Stimulated activated CD4-positive, alpha-beta T cell treated with anti-CD3 and anti-CD28 coated beads, TNF-alpha, amount 100 ng/mL, for 1 hour (primary cell): ENCODE measurements around the gene AFTPH.

Experiments used
- DNase-seq, 3 donors: peaks; one replicate each; pipeline ENCODE4 v3.0.0-alpha.2; 2020; ENCODE audit warnings: low read depth in 3 of 3, low spot score in 1 of 3

AFTPH gene, protein sequence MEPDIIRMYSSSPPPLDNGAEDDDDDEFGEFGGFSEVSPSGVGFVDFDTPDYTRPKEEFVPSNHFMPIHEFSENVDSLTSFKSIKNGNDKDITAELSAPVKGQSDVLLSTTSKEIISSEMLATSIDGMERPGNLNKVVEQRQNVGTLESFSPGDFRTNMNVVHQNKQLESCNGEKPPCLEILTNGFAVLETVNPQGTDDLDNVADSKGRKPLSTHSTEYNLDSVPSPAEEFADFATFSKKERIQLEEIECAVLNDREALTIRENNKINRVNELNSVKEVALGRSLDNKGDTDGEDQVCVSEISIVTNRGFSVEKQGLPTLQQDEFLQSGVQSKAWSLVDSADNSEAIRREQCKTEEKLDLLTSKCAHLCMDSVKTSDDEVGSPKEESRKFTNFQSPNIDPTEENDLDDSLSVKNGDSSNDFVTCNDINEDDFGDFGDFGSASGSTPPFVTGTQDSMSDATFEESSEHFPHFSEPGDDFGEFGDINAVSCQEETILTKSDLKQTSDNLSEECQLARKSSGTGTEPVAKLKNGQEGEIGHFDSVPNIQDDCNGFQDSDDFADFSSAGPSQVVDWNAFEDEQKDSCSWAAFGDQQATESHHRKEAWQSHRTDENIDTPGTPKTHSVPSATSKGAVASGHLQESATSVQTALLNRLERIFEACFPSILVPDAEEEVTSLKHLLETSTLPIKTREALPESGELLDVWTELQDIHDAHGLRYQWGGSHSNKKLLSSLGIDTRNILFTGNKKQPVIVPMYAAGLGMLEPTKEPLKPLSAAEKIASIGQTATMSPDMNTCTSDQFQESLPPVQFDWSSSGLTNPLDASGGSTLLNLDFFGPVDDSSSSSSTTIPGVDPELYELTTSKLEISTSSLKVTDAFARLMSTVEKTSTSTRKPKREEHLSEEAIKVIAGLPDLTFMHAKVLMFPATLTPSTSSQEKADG

DNA sequence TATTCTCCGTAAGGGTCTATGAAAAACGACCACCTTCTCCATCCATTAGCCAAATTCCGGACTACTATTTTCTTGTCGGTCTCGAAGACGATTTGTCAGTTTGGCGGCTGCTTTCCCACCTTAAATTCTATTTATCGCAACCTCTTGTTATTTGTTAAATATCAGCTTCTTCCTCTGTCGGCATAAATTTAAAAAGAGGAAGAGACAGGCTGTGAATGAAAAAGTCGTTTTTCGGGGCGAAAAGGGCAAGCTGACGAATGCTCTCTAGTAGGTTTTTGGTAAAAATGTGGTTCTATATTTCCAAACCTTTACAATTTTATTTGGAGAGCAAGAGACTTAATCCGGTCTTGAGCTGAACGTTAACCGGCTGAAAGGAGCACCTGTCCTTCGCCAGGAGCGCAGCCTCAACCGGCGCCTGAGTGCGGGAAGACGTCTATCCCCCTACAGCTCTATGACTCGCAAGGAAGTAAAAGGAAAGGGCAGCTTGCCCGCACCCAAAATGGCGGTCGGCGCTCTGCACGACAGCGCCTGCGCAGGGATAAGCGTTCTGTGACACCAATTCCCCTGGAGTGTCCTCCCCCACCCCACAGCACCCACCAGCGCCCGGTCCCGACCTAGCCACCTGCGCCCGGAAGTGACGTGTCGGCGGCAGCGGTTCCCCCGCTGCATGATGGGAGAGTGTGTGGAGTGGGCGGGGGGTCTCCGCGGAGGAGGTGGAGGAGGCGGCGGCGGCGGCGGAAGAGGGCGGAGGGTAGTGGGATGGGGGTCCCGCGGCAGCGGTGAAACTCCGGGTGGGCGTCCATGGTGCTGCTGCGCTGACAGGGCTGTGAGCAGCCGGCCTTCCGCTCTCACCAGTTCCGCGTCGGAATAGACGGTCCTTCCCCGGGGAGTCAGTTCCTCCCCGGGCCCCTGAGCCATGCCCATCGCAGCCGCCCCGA is at the start of gene AFTPH:
AFTPH (plus strand) TSS at position 663 of the 938 bp plus-strand sequence. CDS start 27,147 bp downstream, outside the sequence.
- DNase-seq: peak; percentile 96 to 99 (median 99)

DNA sequence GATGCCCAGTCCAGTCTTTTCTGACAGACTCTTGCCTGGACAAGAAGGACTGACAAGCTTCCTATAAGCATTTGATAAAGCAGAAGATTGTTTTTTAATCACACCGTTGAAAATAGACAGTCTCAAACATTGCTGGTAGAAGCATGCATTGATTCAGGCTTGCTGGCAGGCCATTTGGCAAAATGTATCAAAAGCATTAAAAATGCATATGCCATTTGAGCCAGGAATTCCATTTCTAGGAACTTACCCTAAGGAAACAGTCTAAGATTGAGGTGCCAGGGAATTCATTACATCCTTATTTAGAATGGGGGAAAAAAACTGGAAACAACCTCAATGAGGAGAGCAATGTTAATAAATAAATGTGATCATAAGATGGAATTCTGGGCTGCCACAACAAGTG is 49.5 kb upstream of the AFTPH start:
- DNase-seq: no peak

DNA sequence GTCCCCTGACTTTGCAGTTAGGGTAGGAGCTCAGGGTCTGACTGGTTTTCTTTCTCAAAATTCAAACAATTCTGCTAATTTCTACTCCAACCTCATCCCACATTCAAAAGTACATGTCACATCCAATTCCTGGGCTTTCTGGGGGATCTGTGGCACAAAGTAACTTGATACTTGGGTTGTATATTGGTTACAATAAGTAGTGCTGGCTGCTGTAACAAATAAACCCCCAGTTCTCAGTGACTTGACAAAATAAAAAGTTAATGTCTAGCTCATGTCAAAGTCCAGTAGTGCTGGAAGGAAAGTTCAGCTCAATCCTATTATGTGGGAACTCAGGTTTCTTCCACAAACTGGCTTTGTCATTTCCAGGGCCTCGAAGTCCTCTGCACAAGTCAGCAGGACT is 47.1 kb upstream of the AFTPH start:
- no peak for DNase-seq

DNA sequence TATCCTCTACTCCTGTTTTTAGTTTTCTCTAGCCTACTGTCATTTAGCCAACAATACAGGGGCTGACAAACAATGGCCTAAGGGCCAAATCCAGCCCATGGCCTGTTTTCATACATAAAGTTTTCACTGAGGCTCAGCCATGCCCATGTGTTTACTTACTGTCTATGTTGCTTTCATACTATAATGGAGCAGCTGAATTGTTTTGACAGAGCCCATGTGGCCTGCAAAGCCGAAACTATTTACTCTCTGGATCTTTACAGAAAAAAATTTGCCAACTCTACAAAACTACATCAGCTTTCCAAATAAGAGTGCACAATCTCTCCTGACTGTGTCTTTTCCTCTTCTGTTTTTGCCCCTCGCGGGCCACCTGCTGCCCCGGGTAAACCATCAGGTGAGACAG is 46.1 kb upstream of the AFTPH start:
- DNase-seq: no peak

DNA sequence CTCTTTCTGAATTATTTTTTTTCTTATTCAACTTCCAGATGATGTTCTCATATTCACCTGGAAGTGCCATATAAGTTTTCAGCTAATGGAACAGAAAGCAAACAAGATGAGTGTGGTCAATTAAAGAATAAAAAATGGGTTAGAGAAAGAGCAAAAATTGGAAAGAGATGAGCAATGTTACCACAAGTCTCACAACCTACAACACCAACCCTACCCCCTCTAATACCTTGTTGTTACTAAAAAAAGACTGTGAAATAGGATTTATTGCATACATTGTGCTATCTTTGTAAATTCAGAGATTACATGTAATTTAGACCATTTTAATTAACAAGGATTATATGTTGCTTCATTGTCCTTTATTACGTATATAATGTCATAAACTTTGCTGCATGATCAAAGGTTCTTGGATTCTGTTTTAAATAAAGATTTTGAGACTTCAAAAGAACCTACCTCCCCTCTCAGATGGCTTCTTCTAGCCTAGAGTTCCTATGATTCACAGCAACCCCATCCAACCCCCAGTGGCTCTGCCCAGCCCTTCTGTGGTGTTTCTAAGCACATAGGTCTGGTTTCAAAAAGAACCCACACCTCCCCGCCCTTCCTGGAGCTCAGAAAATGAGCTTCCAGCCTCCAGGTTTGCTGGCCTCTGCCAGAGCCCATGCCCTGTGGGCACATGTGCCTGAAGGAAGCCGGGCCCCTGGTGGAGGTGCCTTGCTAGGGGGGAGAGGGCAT is 45.5 kb upstream of the AFTPH start:
- DNase-seq: no peak

DNA sequence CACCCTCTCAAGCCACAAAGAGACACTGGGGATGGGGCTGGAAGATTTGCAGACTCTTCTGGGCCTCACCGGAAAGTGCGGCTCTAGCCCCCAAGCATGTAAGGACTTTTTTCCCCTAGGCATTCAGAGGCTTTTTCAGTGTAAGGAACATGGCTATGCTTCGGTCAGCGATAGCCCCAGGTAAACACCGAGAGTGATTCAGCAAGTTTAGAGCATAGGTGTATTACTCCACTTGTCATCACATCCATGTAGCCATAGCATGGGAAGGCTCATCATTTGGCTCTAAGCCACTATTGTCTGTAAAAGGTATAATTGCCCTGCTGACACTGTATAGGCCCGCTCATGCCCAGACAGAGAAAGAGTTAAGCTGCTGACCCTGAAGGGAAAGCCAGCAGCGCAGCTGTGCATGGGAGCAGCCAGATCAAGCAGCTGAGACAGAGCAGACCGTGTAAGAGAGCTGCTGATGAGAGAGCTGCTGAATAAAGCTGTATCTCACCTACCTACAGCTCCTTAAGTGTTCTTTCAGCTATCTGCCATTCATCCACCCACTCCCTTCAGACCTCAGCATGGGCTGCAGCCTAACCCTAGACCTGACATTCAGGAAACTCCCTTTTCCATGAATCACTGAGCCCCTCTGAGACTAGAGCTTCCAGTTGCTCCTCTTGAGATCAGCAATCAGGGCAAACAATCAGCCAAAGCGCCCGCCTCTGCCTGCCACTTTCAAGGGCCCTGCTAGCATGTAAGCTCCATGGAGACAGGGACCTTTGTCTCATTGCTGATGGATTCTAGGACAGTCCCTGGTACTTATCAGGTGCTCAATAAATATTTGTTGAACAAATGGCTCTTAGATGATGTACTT is 44.6 kb upstream of the AFTPH start:
- DNase-seq: no peak

DNA sequence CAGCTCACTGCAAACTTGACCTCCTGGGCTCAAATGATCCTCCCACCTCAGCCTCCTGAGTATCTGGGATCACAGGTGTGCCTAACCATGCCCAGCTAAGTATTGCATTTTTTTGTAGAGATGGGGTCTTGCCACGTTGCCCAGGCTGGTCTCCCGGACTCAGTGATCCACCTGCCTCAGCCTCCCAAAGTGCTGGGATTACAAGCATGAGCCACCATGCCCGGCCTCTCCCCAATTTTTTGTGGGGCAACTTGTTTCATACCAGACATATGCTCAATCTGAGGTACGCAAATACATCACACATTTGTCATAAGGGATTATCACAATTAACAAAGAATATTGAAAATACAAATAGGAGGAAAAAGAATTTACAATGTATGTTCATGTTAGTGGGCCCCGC is 42.5 kb upstream of the AFTPH start:
- no peak for DNase-seq

DNA sequence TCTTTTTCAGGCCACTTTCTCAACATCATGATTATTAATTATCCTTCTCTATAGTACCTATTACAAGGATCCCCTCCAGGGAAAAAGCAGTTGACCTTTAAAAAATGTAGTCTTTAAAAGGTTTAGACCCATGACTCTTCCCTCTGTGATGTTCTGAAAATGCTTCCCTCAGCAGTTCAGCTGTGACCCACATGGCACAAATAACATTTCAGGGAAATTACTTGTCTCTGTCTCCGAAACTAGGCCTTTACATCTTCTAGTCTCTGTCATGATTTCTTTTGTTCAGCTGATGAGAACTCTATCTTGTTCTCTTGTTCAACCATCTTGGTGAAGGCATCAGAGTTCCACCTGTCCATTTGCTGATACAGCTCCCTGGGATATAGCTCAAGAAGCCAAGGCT is 41.9 kb upstream of the AFTPH start:
- DNase-seq: no peak

DNA sequence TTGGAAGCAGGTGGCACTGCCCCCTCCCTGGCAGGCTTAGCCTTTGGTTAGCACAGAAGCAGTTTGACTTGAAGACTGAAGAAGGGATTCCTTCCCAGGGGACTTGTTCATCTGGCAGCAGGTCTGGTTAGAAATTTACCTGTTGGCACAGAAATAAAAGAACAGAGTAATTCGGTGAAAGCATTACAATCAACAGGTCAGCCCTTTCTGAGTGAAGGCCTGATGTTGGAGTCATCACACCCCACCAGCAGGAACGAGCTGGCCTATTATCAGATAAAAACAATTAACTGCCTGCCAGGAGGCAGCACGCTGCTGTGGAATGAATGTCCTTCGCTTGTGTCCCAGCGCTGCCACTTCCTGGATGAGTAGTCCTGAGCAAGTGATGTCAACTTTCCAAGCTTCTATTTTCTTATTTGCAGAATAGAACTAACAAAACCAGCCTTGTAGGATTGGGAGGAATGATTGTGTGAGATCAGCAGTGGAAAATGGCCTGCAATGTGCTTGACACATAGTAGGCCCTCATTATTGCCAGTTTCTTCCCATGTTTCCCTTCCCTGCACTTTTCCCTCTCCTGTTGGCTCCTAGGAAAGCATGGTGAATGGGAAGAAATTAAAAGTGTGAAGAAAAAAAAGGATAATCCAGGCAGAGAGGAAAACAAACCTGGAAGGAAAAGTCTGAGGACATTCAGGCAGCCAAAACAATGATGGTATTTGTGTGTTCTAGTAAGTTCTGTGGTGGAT is 41.2 kb upstream of the AFTPH start:
- no peak for DNase-seq

DNA sequence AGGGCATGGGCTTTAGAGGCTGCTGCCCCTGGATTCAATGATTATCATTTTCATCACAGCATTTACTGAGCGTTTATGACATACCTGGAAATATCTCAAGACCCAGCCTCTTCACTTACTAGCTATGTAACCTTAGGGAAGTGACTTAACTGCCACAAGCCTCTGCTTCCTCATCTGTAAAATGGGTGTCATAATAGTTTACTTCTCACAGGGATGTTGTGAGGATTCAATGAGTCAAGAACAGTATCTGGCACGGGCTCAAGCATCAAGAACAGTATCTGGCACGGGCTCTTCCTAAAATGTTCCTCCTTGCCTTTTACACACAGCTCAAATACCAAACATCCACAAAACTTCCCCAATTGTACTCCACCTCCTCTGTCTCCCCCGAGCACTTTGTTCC is 38.8 kb upstream of the AFTPH start:
- DNase-seq: no peak

DNA sequence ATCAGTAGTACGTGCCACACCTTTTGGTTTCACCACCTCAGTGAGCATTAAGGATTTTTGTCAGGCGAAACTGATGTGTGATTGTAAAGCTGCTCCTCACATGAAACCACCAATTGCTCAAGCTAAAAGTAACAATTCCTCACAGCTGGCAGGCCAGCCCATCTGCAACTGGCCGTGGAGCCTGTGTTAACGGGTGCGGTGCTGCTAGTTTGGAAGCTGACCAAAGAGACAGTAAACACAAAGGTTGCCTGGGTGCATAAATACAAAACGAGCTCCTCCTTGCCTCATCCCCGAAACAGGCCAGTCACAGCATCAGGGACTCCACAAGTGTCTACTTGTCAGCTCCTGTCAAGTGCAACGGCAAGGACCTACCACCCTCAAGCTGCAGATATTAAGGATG is 38.2 kb upstream of the AFTPH start:
- DNase-seq: no peak

DNA sequence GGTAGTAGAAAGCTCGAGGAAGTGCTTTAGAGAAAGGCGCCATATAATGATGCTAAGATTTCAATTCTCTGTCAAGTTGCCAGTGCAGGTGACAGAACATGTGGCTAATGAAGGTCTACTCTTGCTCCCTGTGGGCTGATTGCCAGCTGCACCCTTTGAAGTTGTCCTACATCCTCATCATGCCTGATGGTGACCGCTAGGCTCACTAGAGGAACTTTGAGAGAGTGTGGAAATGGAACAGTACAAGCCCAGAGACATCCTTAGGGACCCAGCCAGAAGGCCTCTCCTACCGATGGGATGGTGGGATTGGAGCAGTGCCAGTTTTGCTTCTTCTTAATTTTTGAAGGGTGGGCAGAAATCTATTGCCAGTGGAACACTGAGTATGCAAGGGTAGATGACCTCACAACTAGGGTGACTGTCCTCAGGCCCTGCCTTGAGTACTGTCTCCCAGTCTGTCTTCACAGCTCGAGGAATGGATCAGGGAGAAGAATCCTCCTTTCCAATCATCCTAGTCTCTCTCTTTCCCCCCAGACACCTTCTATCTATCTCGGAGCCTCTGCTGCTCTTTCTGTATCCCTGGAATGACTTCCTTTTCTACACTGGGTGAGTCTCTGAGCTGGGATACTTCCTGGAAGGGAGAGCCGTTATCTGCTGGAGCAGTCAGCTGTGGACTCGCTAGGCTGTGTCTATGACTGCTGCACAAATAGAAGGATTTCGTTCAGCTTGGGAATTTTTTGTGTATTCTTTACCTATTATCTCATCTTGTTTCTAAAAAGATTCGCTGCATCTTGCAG is 36.7 kb upstream of the AFTPH start:
- DNase-seq: no peak

DNA sequence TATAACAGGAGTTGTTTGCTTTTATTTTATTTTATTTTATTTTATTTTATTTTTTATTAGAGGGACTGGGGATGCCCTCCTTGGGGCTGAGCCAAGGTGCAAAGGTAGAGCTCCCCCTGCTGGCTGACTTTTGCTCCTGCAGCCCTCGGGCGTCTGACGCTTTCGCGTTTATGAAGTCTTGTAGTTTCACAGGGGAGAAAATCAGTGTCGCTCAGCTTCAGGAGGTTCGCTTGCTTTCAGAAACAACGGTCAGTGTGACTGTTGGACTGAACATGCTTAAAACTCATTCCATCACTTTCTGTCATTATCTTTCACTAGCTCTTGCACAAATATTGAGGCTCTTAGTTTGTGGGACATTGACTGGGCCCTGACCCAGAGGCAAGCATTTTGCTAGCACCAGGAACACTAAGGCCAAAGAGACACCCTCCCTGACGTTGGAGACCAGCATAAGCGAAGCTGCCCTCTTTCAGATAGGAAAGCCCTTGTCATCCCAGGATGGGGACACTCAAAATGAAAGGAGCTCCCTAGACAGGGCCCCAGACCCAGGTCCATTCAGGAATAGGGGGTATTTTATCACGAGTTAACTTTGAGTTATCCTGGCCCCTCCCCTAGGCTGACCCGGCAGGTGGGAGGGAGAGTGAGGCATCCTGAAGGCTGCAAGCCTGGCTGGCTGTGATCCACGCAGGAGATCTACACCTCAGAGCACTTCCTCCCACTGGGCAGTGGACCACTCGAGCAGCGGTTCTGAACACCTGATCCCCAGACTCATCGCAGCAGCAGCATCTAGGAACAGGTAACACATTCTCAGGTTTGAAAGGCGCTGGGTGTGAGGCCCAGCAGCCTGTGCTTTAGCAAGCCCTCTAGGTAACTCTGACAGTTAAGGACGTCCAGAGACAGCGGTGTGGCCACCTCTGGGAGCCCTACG is 35.8 kb upstream of the AFTPH start:
- DNase-seq: peak; percentile 43 to 79 (median 58)

DNA sequence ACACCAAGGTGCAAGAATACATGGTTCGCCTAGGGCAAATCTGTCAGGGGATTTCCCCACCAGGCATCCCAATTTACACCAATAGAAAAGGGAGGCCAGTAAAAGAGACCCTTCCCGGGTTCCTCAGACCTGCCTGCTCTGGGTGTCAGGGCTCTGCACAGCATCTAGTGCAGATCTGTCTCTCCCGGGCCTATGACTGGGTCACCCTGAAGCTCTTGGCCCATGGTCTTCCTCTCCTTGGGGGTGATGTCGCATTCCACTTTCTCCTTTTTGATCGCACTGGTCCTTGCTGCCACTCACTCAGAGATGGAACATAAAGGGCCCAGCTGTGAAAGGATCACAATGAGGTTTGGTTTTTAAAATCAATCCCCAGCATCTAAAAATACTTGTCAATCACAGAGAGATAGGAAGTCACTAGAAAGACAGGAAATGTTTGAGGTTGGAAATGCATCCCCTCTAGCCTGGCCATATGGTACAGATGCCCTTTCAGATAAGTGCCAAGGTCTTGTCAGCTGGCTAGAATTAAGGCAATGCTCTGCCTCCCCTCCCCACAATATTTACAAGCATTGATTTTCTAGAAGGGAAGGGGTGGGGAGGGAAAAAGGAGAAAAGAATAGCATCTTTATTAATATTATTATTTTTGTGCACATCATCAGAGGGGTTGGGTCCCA is 34.9 kb upstream of the AFTPH start:
- DNase-seq: no peak

DNA sequence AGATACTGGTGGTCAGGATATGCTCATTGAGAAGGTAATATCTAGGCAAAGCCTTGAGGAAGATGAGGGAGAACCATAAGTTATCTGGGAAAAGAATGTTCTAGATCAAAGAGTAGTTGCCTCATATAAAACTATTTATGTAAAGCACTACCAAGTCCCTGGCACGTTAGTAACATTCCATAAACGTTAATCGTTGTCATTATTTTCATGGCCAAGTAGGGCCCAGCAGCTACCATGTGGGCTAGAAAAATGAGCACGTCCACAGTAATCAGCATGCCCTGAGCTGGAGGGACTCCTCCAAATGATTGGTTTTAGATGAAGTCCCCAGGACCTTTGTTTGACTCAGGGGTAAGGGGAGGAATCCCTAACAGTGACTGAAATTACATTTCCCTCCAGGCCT is 32.7 kb upstream of the AFTPH start:
- no peak for DNase-seq

DNA sequence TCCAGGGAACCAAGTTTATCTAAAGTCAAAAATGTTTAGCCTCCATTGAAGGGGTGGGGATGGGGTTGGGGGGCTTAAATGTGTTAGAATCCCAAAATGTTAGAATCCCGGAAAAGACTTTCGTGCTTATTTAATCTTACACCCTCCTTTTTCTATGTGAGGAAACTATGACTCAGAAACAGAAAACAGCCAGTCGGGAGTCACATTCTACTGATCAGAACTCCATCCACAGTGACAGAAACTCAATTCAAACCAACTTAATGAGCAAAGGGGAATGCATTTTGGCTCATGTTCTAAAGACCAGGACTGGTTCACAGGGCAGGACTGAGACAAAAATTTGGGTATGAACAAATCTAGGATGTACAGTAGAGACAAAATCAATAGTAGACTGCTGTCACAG is 31.9 kb upstream of the AFTPH start:
- no peak for DNase-seq
